Kidney (tissue), 14 donors: ENCODE results near the gene GATA3. TPM values are rescaled to one million over a fixed set of nuclear protein-coding genes. Genes with fewer than 3 reads are reported as not detected.
A peak's percentile ranks its signal among the peaks of the same experiment; 100 is the strongest.

Source experiments
- DNase-seq, 5 donors: peaks; one replicate each; pipeline ENCODE4 v3.0.0-alpha.2; 2013 to 2020
- FAIRE-seq: peaks from 2 replicates; lab custom pipeline; 2012; peaks lifted over from hg19 to GRCh38; lab: Jason Lieb, UNC
- H3K27ac ChIP-seq, 2 donors: one replicate each; pipeline ENCODE4 v1.7.0; 2013; ENCODE audit warnings: low read depth in 2 of 2, low read length in 2 of 2, inconsistent platforms in 1 of 2
- H3K27me3 ChIP-seq: one replicate; pipeline ENCODE4 v1.7.1; 2013; ENCODE audit warnings: low read length, inconsistent platforms; ENCODE audit not compliant: control insufficient read depth, insufficient read depth
- H3K36me3 ChIP-seq, 3 donors: one replicate each; pipeline versions ENCODE4 v1.7.0 to v1.7.1; 2013; ENCODE audit warnings: low read length in 3 of 3, control low read depth in 1 of 3, inconsistent platforms in 1 of 3; ENCODE audit not compliant: insufficient read depth in 3 of 3, control insufficient read depth in 2 of 3
- H3K4me1 ChIP-seq, 3 donors: one replicate each; pipeline versions ENCODE4 v1.7.0 to v1.7.1; 2013; ENCODE audit warnings: low read length in 3 of 3, inconsistent platforms in 1 of 3, low read depth in 1 of 3; ENCODE audit not compliant: control insufficient read depth in 2 of 3, insufficient read depth in 2 of 3
- H3K4me3 ChIP-seq, 3 donors: one replicate each; pipeline versions ENCODE4 v1.7.0 to v1.8.1; 2013; ENCODE audit warnings: low read length in 3 of 3, control low read depth in 1 of 3, inconsistent platforms in 1 of 3
- H3K9ac ChIP-seq, 3 donors: one replicate each; pipeline versions ENCODE4 v1.7.0 to v1.7.1; 2013; ENCODE audit warnings: low read length in 3 of 3, control low read depth in 1 of 3, inconsistent platforms in 1 of 3
- H3K9me3 ChIP-seq, 3 donors: one replicate each; pipeline versions ENCODE4 v1.7.0 to v1.7.1; 2013; ENCODE audit warnings: low read length in 3 of 3, control low read depth in 1 of 3, inconsistent platforms in 1 of 3; ENCODE audit not compliant: control insufficient read depth in 2 of 3, insufficient read depth in 1 of 3
- CTCF ChIP-seq: IDR thresholded peaks from 3 replicates; pipeline ENCODE4 v1.5.1; 2012; ENCODE audit warnings: mild to moderate bottlenecking, moderate library complexity, borderline replicate concordance; ENCODE audit not compliant: insufficient read depth; ENCODE audit errors: extremely low read depth
- intact Hi-C: fragments of 100-400 bp; cut with DNase I; formaldehyde crosslinking; loops from one replicate; pipeline ENCODE4 v1.11.1; 2022
- polyA plus RNA-seq: library from polyadenylated mRNA; stranded (reverse); fragments of 350-450 nt; fragmentation: Illumina TruSeq; extraction: RNeasy Lipid Tissue Mini Kit (QIAGEN cat#74804); gene quantifications from one replicate; pipeline ENCODE4 v1.2.3, GENCODE V29; 2014; ENCODE audit warnings: low read depth, low replicate concordance; ENCODE audit not compliant: insufficient read depth
- total RNA-seq: library from RNA; stranded (reverse); fragmentation: NEBNext Ultra II Directional; extraction: Animal tissue kit (Norgen Biotek cat#: 25700); gene quantifications from one replicate; pipeline ENCODE4 v1.2.1, GENCODE V29; 2021
- donor health status: control.
- donor health status: control.
- donor health status: control.
- donor health status: control.
- donor health status: control.
- donor health status: DM: yes; HTN: yes; CAD: no.
- donor health status: Normal renal cell carcinoma (clear cell type).

GATA3 gene
- total and polyA plus RNA-seq, 2 donors from 2014 or later, result 23.5 to 45.9 TPM

GRCh38 chr10:8041992-8042720, 12.3 kb upstream of the GATA3 start:
- Histone ChIP-seq H3K27me3 (peaks cover 84% of the 10 kb centered on the region), H3K4me1 (peaks cover 0 to 13% (median 0%) of the 10 kb centered on the region in 3 donors), H3K27ac (peak overlapping the region in 1 of 2 donors; percentile 65), H3K36me3 (no peaks in the 10 kb centered on the region), H3K9ac (no peak overlapping the region), H3K4me3 (no peak overlapping the region), H3K9me3 (no peaks in the 10 kb centered on the region)
- no peak for TF ChIP-seq CTCF
- DNase-seq (no peak), FAIRE-seq (no peak)
- intact Hi-C loops, result no loop called here

GRCh38 chr10:8042721-8043568, 11.5 kb upstream of the GATA3 start:
- no peak for TF ChIP-seq CTCF
- H3K9ac ChIP-seq, result no peak overlapping the region
- peaks cover 0 to 13% (median 0%) of the 10 kb centered on the region in 3 donors for H3K4me1 ChIP-seq
- no peak overlapping the region for H3K4me3 ChIP-seq
- peak overlapping the region in 1 of 2 donors; percentile 85 for H3K27ac ChIP-seq
- FAIRE-seq (no peak), DNase-seq (peak in 3 of 5 donors; percentile 17 to 54 (median 18))
- H3K27me3 ChIP-seq, result peaks cover 83% of the 10 kb centered on the region
- H3K36me3 ChIP-seq, result no peaks in the 10 kb centered on the region
- intact Hi-C loops, result no loop called here
- no peaks in the 10 kb centered on the region for H3K9me3 ChIP-seq

- Histone ChIP-seq H3K27me3 (peaks cover 80% of the 10 kb centered on the region), H3K27ac (peak overlapping the region; percentile 67 to 85), H3K9me3 (no peaks in the 10 kb centered on the region), H3K4me1 (peaks cover 0 to 13% (median 0%) of the 10 kb centered on the region in 3 donors), H3K4me3 (no peak overlapping the region), H3K9ac (no peak overlapping the region), H3K36me3 (no peaks in the 10 kb centered on the region)
- intact Hi-C loops, result no loop called here
- TF ChIP-seq CTCF, result no peak
- peak; percentile 52 to 84 (median 72) for DNase-seq
- no peak for FAIRE-seq
Observed at GRCh38 chr10:8043569-8044306, 10.8 kb upstream of the GATA3 start.
